GM18508 (cell line): ENCODE data around the gene NEK2.
"Not testable (repeated sequence)": the region's sequence is repeated elsewhere in the genome, so short reads cannot be mapped to it uniquely, and the experiment has no call there.

ENCODE experiments used
- ATAC-seq: cut with Tn5 transposase; IDR thresholded peaks from one replicate; pipeline ENCODE4 v1.9.1; 2021; ENCODE audit warnings: moderate number of reproducible peaks; ENCODE audit not compliant: insufficient read depth, unreplicated experiment

NEK2 gene

GRCh38 chr1:211653293-211653692, 22.1 kb downstream of the NEK2 start:
- no peak for ATAC-seq

- ATAC-seq: no peak
Measured at GRCh38 chr1:211652371-211652770, 23.1 kb downstream of the NEK2 start.

- no peak for ATAC-seq
Measured at GRCh38 chr1:211650904-211651303, 24.5 kb downstream of the NEK2 start.

- no peak for ATAC-seq
Measured at GRCh38 chr1:211648980-211649934, 26.2 kb downstream of the NEK2 start.

GRCh38 chr1:211648336-211648735, 27.1 kb downstream of the NEK2 start:
- no peak for ATAC-seq

GRCh38 chr1:211647711-211648121, 27.7 kb downstream of the NEK2 start:
- no peak for ATAC-seq

GRCh38 chr1:211646566-211646965, 28.9 kb downstream of the NEK2 start:
- ATAC-seq: no peak

GRCh38 chr1:211645601-211646000, 29.8 kb downstream of the NEK2 start:
- ATAC-seq: not testable (repeated sequence)

- no peak for ATAC-seq
Measured at GRCh38 chr1:211644653-211645052, 30.8 kb downstream of the NEK2 start.

- no peak for ATAC-seq
Measured at GRCh38 chr1:211643324-211644212, 31.9 kb downstream of the NEK2 start.

GRCh38 chr1:211642870-211643269, 32.6 kb downstream of the NEK2 start:
- ATAC-seq: no peak

GRCh38 chr1:211641942-211642341, 33.5 kb downstream of the NEK2 start:
- no peak for ATAC-seq

- no peak for ATAC-seq
Measured at GRCh38 chr1:211641044-211641800, 34.2 kb downstream of the NEK2 start.

GRCh38 chr1:211640301-211640630, 35.2 kb downstream of the NEK2 start:
- no peak for ATAC-seq

- ATAC-seq: no peak
Measured at GRCh38 chr1:211639475-211640300, 35.7 kb downstream of the NEK2 start.

GRCh38 chr1:211638689-211639101, 36.7 kb downstream of the NEK2 start:
- ATAC-seq: no peak

- ATAC-seq: no peak
Measured at GRCh38 chr1:211638246-211638645, 37.2 kb downstream of the NEK2 start.

GRCh38 chr1:211637066-211637465, 38.4 kb downstream of the NEK2 start:
- ATAC-seq: no peak

GRCh38 chr1:211636575-211637029, 38.8 kb downstream of the NEK2 start:
- ATAC-seq: not testable (repeated sequence)
